IMR-90 (cell line): ENCODE data around the gene ADD2.

ENCODE experiments used
- CTCF ChIP-seq: conservative IDR thresholded peaks from 2 replicates; pipeline ENCODE4 v1.5.1; 2012; ENCODE audit warnings: mild to moderate bottlenecking, low read depth, low read length, improper control_type of control experiment
- ELK1 ChIP-seq: fragments of 150-350 bp; IDR thresholded peaks from 2 replicates; pipeline ENCODE4 v1.6.1; 2016; ENCODE audit warnings: low read depth, mild to moderate bottlenecking, low read length, moderate library complexity, borderline replicate concordance
- FOS ChIP-seq: fragments of 150-350 bp; IDR thresholded peaks from 2 replicates; pipeline ENCODE4 v1.6.1; 2016; ENCODE audit warnings: low read depth, low read length
- MAFK ChIP-seq: IDR thresholded peaks from 2 replicates; pipeline ENCODE4 v1.6.1; 2012; ENCODE audit warnings: low read depth, low read length, improper control_type of control experiment
- MXI1 ChIP-seq: IDR thresholded peaks from 2 replicates; pipeline ENCODE4 v1.6.1; 2012; ENCODE audit warnings: low read depth, mild to moderate bottlenecking, low read length, moderate library complexity, borderline replicate concordance
- POLR2A ChIP-seq: IDR thresholded peaks from 2 replicates; pipeline ENCODE4 v1.6.1; 2012; ENCODE audit warnings: mild to moderate bottlenecking, low read depth, low read length
- USF2 ChIP-seq: fragments of 150-350 bp; IDR thresholded peaks from 2 replicates; pipeline ENCODE4 v1.6.1; 2017; ENCODE audit warnings: mild to moderate bottlenecking, antibody characterized with exemption, low read length, low read depth

GRCh38 chr2:70799706-70800105 lies 31.7 kb upstream of the ADD2 start:
- TF ChIP-seq CTCF (no peak), POLR2A (no peak), FOS (no peak), MAFK (no peak), ELK1 (no peak), USF2 (no peak), MXI1 (no peak)
